ENCODE measurements around the gene PPFIA3.

DNA sequence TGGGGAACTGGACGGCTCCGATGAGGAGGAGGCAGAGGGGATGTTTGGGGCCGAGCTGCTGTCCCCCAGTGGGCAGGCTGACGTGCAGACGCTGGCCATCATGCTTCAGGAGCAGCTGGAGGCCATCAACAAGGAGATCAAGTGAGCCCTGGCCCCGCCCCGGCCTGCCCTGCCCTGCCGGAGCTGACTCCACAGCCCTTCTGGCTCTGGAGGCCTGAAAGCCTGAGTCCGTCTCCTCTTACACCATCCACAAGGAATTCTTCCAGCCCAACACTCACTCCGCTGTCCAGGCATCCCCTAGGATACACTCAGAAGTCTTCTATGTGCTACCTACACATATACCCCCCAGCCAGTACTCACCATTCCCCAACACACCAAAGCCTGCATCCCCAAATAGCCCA lies 17.4 kb downstream of the PPFIA3 start:
- TF ChIP-seq, protein P1, sequence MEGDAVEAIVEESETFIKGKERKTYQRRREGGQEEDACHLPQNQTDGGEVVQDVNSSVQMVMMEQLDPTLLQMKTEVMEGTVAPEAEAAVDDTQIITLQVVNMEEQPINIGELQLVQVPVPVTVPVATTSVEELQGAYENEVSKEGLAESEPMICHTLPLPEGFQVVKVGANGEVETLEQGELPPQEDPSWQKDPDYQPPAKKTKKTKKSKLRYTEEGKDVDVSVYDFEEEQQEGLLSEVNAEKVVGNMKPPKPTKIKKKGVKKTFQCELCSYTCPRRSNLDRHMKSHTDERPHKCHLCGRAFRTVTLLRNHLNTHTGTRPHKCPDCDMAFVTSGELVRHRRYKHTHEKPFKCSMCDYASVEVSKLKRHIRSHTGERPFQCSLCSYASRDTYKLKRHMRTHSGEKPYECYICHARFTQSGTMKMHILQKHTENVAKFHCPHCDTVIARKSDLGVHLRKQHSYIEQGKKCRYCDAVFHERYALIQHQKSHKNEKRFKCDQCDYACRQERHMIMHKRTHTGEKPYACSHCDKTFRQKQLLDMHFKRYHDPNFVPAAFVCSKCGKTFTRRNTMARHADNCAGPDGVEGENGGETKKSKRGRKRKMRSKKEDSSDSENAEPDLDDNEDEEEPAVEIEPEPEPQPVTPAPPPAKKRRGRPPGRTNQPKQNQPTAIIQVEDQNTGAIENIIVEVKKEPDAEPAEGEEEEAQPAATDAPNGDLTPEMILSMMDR (IDR thresholded peaks at IDR 0.05): no peak
- no peak for TF ChIP-seq POLR2A (IDR thresholded peaks at IDR 0.05)

Data from body of pancreas (tissue), 4 donors.